Renal cortical epithelial cell (primary cell): ENCODE data around the gene TRIM54. TPM values are rescaled to one million over a fixed set of nuclear protein-coding genes. Genes with fewer than 3 reads are reported as not detected.

ENCODE experiments used
- DNase-seq: peaks from one replicate; pipeline ENCODE4 v3.0.0-alpha.2; 2011; ENCODE audit warnings: low read depth
- total RNA-seq: library from RNA; depleted of rRNA; stranded (reverse); fragments of >200 nt; gene quantifications from 2 replicates; pipeline ENCODE4 v1.2.3, GENCODE V29; 2014

Gene TRIM54
- total RNA-seq, 1 donor from 2014 or later, result not detected

GRCh38 chr2:27356056-27356381 is 73.8 kb downstream of the TRIM54 start:
- DNase-seq, result peak; percentile 33

- peak; percentile 92 for DNase-seq
Measured at GRCh38 chr2:27356382-27357181, 74.4 kb downstream of the TRIM54 start, which contains the start of gene GTF3C2. TSS of gene GTF3C2 (minus strand) at chr2:27356764. CDS start at chr2:27343554, 13,210 bp downstream.

Other genes with a start within 250 kb of the TRIM54 start
- gene TMEM214, start 249.5 kb upstream of the TRIM54 start, total RNA-seq, result 16.8 and 29.3 TPM in 2 replicates
- 23.6 and 35.0 TPM in 2 replicates for gene AGBL5, start 230.8 kb upstream of the TRIM54 start, total RNA-seq
- 302 and 423 TPM in 2 replicates for gene OST4, start 210.8 kb upstream of the TRIM54 start, total RNA-seq
- 0.30 and 0.69 TPM in 2 replicates for gene EMILIN1, start 203.8 kb upstream of the TRIM54 start, total RNA-seq
- 1.1 and 3.0 TPM in 2 replicates for gene KHK, start 195.7 kb upstream of the TRIM54 start, total RNA-seq
- 0.20 and 1.6 TPM in 2 replicates for gene CGREF1, start 163.3 kb upstream of the TRIM54 start, total RNA-seq
- 0.10 TPM in 1 of 2 replicates, not detected in the other for gene ABHD1, start 158.6 kb upstream of the TRIM54 start, total RNA-seq
- 37.5 and 53.0 TPM in 2 replicates for gene PREB, start 147.8 kb upstream of the TRIM54 start, total RNA-seq
- not detected in 2 replicates for gene PRR30, start 143.0 kb upstream of the TRIM54 start, total RNA-seq
- not detected in 2 replicates for gene TCF23, start 133.4 kb upstream of the TRIM54 start, total RNA-seq
- gene ATRAID, start 70.4 kb upstream of the TRIM54 start, total RNA-seq, result 101 and 131 TPM in 2 replicates
- gene SLC5A6, start 70.2 kb upstream of the TRIM54 start, total RNA-seq, result 29.3 and 36.8 TPM in 2 replicates
- gene CAD, start 65.1 kb upstream of the TRIM54 start, total RNA-seq, result 23.4 and 53.5 TPM in 2 replicates
- gene SLC30A3, start 19.4 kb upstream of the TRIM54 start, total RNA-seq, result 0.10 TPM in 1 of 2 replicates, not detected in the other
- not detected in 2 replicates for gene DNAJC5G, start 7.0 kb upstream of the TRIM54 start, total RNA-seq
- gene UCN, start 26.0 kb downstream of the TRIM54 start, total RNA-seq, result 0.70 TPM in 1 of 2 replicates, not detected in the other
- 30.0 and 42.6 TPM in 2 replicates for gene MPV17, start 40.7 kb downstream of the TRIM54 start, total RNA-seq
- gene GTF3C2, start 74.3 kb downstream of the TRIM54 start, total RNA-seq, result 32.1 and 40.2 TPM in 2 replicates
- 26.9 and 27.8 TPM in 2 replicates for gene EIF2B4, start 87.9 kb downstream of the TRIM54 start, total RNA-seq
- 94.9 and 125 TPM in 2 replicates for gene SNX17, start 88.2 kb downstream of the TRIM54 start, total RNA-seq
- 9.2 and 11.3 TPM in 2 replicates for gene ZNF513, start 98.3 kb downstream of the TRIM54 start, total RNA-seq
- 113 and 119 TPM in 2 replicates for gene PPM1G, start 127.2 kb downstream of the TRIM54 start, total RNA-seq
- 117 and 126 TPM in 2 replicates for gene NRBP1, start 146.2 kb downstream of the TRIM54 start, total RNA-seq
- gene KRTCAP3, start 160.0 kb downstream of the TRIM54 start, total RNA-seq, result 0.85 and 3.5 TPM in 2 replicates
- gene IFT172, start 207.3 kb downstream of the TRIM54 start, total RNA-seq, result 12.2 and 34.6 TPM in 2 replicates
- gene FNDC4, start 212.8 kb downstream of the TRIM54 start, total RNA-seq, result 25.6 and 30.4 TPM in 2 replicates
- 1.4 and 1.6 TPM in 2 replicates for gene GCKR, start 214.4 kb downstream of the TRIM54 start, total RNA-seq